SK-N-SH (cell line): ENCODE results near the gene GRIN1.

ENCODE experiments used
- EP300 ChIP-seq, 2 experiments: IDR thresholded peaks; 2 replicates each; pipeline versions ENCODE4 v1.4.0 to v1.6.1; 2012; ENCODE audit warnings: borderline replicate concordance in 1 of 2, low read depth in 1 of 2, low read length in 1 of 2
- EZH2phosphoT487 ChIP-seq: fragments of 200-600 bp; sonication (generic); IDR thresholded peaks from 2 replicates; pipeline ENCODE4 v1.6.1; 2017; ENCODE audit warnings: low read depth, mixed run types, mild to moderate bottlenecking, antibody characterized with exemption, moderate library complexity, borderline replicate concordance
- GABPA ChIP-seq: IDR thresholded peaks from 2 replicates; pipeline ENCODE4 v1.4.0; 2012; ENCODE audit warnings: low read depth, mild to moderate bottlenecking
- JUND ChIP-seq: IDR thresholded peaks from 2 replicates; pipeline ENCODE4 v1.4.0; 2012
- POLR2AphosphoS5 ChIP-seq: IDR thresholded peaks from 2 replicates; pipeline ENCODE4 v1.6.1; 2012; ENCODE audit warnings: low read depth, low read length
- RCOR1 ChIP-seq: fragments of 150-350 bp; IDR thresholded peaks from 2 replicates; pipeline ENCODE4 v1.6.1; 2017; ENCODE audit warnings: antibody characterized with exemption, low read length
- SIN3A ChIP-seq: IDR thresholded peaks from 2 replicates; pipeline ENCODE4 v1.6.1; 2012; ENCODE audit warnings: low read depth, mild to moderate bottlenecking, low read length, moderate library complexity, borderline replicate concordance
- TAF1 ChIP-seq: IDR thresholded peaks from 2 replicates; pipeline ENCODE4 v1.6.1; 2012; ENCODE audit warnings: low read depth, mild to moderate bottlenecking, low read length, moderate library complexity, borderline replicate concordance
- YY1 ChIP-seq: IDR thresholded peaks from 2 replicates; pipeline ENCODE4 v1.4.0; 2012; ENCODE audit warnings: low read depth, mild to moderate bottlenecking
- TF ChIP-seq, protein P1 (sequence below): fragments of 200-600 bp; sonication (generic); IDR thresholded peaks from 2 replicates; pipeline ENCODE4 v1.6.1; 2017; ENCODE audit warnings: antibody characterized with exemption, mild to moderate bottlenecking, moderate library complexity
- TF ChIP-seq, protein P2 (sequence below): IDR thresholded peaks from 2 replicates; pipeline ENCODE4 v1.4.0; 2012; ENCODE audit warnings: low read depth

DNA sequence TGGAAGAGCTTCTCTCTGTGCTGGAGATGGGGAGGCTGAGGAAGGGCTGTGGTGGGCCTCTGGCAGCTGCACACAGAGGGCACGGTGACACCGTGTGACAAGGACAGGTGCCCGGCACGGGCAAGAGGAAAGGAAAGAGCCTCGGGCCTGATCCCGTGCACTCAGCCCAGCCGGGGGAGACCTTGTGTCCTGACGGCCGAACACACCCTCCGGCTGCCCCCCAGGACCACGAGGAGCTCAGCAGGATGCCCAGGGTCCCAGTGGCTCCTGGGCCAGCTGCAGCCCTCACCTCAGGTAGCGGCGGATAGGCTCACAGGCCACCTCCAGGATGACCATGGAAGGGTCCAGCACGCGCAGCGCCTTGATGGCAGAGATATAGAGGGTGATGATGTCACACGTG lies 43.9 kb downstream of the GRIN1 start:
- TF ChIP-seq, protein P1, sequence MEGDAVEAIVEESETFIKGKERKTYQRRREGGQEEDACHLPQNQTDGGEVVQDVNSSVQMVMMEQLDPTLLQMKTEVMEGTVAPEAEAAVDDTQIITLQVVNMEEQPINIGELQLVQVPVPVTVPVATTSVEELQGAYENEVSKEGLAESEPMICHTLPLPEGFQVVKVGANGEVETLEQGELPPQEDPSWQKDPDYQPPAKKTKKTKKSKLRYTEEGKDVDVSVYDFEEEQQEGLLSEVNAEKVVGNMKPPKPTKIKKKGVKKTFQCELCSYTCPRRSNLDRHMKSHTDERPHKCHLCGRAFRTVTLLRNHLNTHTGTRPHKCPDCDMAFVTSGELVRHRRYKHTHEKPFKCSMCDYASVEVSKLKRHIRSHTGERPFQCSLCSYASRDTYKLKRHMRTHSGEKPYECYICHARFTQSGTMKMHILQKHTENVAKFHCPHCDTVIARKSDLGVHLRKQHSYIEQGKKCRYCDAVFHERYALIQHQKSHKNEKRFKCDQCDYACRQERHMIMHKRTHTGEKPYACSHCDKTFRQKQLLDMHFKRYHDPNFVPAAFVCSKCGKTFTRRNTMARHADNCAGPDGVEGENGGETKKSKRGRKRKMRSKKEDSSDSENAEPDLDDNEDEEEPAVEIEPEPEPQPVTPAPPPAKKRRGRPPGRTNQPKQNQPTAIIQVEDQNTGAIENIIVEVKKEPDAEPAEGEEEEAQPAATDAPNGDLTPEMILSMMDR = no peak
- TF ChIP-seq SIN3A (no peak), POLR2AphosphoS5 (no peak), GABPA (no peak), EP300 (IDR thresholded peaks at IDR 0.05; ENCODE audit: borderline replicate concordance in 1 of 2, low read depth in 1 of 2, low read length in 1 of 2) (no peak), YY1 (no peak), RCOR1 (no peak), EZH2phosphoT487 (no peak), TAF1 (no peak), JUND (no peak)
- TF ChIP-seq, protein P2, sequence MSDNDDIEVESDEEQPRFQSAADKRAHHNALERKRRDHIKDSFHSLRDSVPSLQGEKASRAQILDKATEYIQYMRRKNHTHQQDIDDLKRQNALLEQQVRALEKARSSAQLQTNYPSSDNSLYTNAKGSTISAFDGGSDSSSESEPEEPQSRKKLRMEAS = no peak
